ENCODE measurements around the gene BANF2. TPM values are rescaled to one million over a fixed set of nuclear protein-coding genes. Genes with fewer than 3 reads are reported as not detected.

Gene BANF2
- total RNA-seq, 1 donor from 2014 or later = not detected

- Mint-ChIP-seq H3K27me3 (ENCODE audit: low read depth) (no peaks in the 10 kb centered on the region), H3K4me3 (ENCODE audit: unreplicated experiment) (no peak overlapping the region), H3K9me3 (ENCODE audit: low read depth) (no peaks in the 10 kb centered on the region), H3K4me1 (ENCODE audit: low read depth) (peaks cover 28% of the 10 kb centered on the region), H3K27ac (ENCODE audit: unreplicated experiment) (peak overlapping the region; percentile 46), H3K36me3 (ENCODE audit: low read depth) (no peaks in the 10 kb centered on the region)
- TF ChIP-seq, protein P1, sequence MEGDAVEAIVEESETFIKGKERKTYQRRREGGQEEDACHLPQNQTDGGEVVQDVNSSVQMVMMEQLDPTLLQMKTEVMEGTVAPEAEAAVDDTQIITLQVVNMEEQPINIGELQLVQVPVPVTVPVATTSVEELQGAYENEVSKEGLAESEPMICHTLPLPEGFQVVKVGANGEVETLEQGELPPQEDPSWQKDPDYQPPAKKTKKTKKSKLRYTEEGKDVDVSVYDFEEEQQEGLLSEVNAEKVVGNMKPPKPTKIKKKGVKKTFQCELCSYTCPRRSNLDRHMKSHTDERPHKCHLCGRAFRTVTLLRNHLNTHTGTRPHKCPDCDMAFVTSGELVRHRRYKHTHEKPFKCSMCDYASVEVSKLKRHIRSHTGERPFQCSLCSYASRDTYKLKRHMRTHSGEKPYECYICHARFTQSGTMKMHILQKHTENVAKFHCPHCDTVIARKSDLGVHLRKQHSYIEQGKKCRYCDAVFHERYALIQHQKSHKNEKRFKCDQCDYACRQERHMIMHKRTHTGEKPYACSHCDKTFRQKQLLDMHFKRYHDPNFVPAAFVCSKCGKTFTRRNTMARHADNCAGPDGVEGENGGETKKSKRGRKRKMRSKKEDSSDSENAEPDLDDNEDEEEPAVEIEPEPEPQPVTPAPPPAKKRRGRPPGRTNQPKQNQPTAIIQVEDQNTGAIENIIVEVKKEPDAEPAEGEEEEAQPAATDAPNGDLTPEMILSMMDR (IDR thresholded peaks at IDR 0.05) = no peak
- DNase-seq (ENCODE audit: low spot score) = peak; percentile 55
Observed at GRCh38 chr20:17710379-17711266, 10.9 kb downstream of the BANF2 start.

- peak; percentile 48 for DNase-seq (ENCODE audit: low spot score)
- TF ChIP-seq, protein P1 (IDR thresholded peaks at IDR 0.05) = no peak
- H3K36me3 Mint-ChIP-seq (ENCODE audit: low read depth) = no peaks in the 10 kb centered on the region
- no peaks in the 10 kb centered on the region for H3K9me3 Mint-ChIP-seq (ENCODE audit: low read depth)
- H3K27ac Mint-ChIP-seq (ENCODE audit: unreplicated experiment) = no peak overlapping the region
- H3K4me1 Mint-ChIP-seq (ENCODE audit: low read depth) = peaks cover 28% of the 10 kb centered on the region
- no peak overlapping the region for H3K4me3 Mint-ChIP-seq (ENCODE audit: unreplicated experiment)
- H3K27me3 Mint-ChIP-seq (ENCODE audit: low read depth) = no peaks in the 10 kb centered on the region
Observed at GRCh38 chr20:17711267-17711627, 11.5 kb downstream of the BANF2 start.

DNA sequence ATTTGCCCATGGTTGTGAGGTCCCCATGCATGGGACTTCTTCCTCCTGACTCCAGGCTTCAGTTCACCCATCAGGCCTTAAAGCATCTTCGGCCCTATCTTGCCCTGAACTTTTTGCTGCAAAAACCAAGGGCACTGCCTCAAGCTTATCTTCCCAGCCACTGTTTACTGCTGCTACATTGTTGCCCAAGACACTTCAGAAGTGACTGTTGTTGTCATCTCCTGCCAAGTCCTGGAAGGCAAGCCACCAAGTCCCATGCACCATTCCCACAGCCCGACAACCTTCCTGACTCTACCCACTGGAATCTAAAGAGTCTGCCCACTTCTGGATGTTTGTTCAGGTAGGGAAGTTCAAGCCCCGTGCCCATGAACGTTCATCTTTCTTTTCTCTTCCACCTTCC lies 12.4 kb downstream of the BANF2 start:
- Mint-ChIP-seq H3K4me3 (ENCODE audit: unreplicated experiment) (no peak overlapping the region), H3K4me1 (ENCODE audit: low read depth) (peaks cover 28% of the 10 kb centered on the region), H3K27me3 (ENCODE audit: low read depth) (no peaks in the 10 kb centered on the region), H3K27ac (ENCODE audit: unreplicated experiment) (no peak overlapping the region), H3K36me3 (ENCODE audit: low read depth) (no peaks in the 10 kb centered on the region), H3K9me3 (ENCODE audit: low read depth) (no peaks in the 10 kb centered on the region)
- TF ChIP-seq, protein P1 (IDR thresholded peaks at IDR 0.05) = no peak
- no peak for DNase-seq (ENCODE audit: low spot score)

DNA sequence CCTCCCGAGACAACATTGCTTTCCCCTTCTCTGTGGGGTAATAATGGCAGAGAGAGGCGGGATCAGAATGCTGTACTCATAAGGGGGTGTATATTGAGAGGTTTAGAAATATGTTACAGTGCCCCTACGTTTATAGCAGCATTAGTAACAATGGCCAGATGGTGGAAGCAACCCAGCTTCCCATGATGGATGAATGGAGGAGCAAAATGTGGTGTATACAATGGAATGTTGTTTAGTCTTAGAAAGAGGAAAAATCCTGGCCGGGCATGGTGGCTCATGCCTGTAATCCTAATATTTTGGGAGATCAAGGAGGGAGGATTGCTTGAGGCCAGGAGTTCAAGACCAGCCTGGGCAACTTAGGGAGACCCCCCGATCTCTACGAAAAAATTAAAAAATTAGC lies 12.9 kb downstream of the BANF2 start:
- no peaks in the 10 kb centered on the region for H3K27me3 Mint-ChIP-seq (ENCODE audit: low read depth)
- H3K27ac Mint-ChIP-seq (ENCODE audit: unreplicated experiment) = no peak overlapping the region
- H3K9me3 Mint-ChIP-seq (ENCODE audit: low read depth) = no peaks in the 10 kb centered on the region
- no peak for DNase-seq (ENCODE audit: low spot score)
- TF ChIP-seq, protein P1 (IDR thresholded peaks at IDR 0.05) = no peak
- H3K4me1 Mint-ChIP-seq (ENCODE audit: low read depth) = peaks cover 28% of the 10 kb centered on the region
- H3K4me3 Mint-ChIP-seq (ENCODE audit: unreplicated experiment) = no peak overlapping the region
- no peaks in the 10 kb centered on the region for H3K36me3 Mint-ChIP-seq (ENCODE audit: low read depth)

DNA sequence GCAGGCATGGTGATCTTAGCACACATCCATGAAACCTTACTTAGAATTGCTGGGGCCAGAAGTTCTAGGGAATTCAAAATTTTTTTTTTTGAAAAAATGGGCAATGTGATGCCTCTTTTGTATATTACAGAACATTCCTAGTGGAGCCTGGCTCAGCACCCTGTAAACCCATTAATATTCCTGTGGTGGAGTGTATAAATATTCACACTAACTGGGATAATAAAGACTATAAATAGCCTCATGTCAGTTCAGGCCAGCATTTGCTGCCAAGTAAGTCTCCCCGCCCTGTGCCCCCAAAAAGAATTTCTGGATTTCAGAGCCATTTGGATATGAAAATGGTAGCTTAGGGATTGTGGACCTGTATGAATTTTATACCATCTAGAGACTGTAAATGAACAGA lies 14.8 kb downstream of the BANF2 start:
- Mint-ChIP-seq H3K27me3 (ENCODE audit: low read depth) (no peaks in the 10 kb centered on the region), H3K4me1 (ENCODE audit: low read depth) (peaks cover 28% of the 10 kb centered on the region), H3K27ac (ENCODE audit: unreplicated experiment) (no peak overlapping the region), H3K9me3 (ENCODE audit: low read depth) (no peaks in the 10 kb centered on the region), H3K36me3 (ENCODE audit: low read depth) (no peaks in the 10 kb centered on the region), H3K4me3 (ENCODE audit: unreplicated experiment) (no peak overlapping the region)
- no peak for DNase-seq (ENCODE audit: low spot score)
- TF ChIP-seq, protein P1 (IDR thresholded peaks at IDR 0.05) = no peak
